GM19023 (cell line): ENCODE data around the gene GFOD2.

Experiments
- ATAC-seq: cut with Tn5 transposase; IDR thresholded peaks from one replicate; pipeline ENCODE4 v1.9.1; 2021; ENCODE audit warnings: mild to moderate bottlenecking, moderate library complexity; ENCODE audit not compliant: unreplicated experiment

GFOD2 gene

GRCh38 chr16:67660564-67661028 is 58.5 kb downstream of the GFOD2 start, which contains the start of gene PARD6A:
Gene PARD6A, plus strand, starts transcription at chr16:67660960. Its CDS starts 79 bp downstream, at chr16:67661039.
- ATAC-seq: peak; percentile 74

- ATAC-seq: peak; percentile 61
These were observed 59.2 kb downstream of the GFOD2 start, which contains the start of gene ACD for GRCh38 chr16:67659675-67660563. Gene ACD, minus strand, starts transcription at chr16:67660260. Its CDS starts 40 bp downstream, at chr16:67660220.

- no peak for ATAC-seq
These were observed 60.1 kb downstream of the GFOD2 start for GRCh38 chr16:67658849-67659674.

- no peak for ATAC-seq
These were observed 61.2 kb downstream of the GFOD2 start for GRCh38 chr16:67657751-67658518.

- no peak for ATAC-seq
These were observed 62.0 kb downstream of the GFOD2 start for GRCh38 chr16:67657017-67657608.

- no peak for ATAC-seq
These were observed 62.6 kb downstream of the GFOD2 start for GRCh38 chr16:67656344-67657016.

- no peak for ATAC-seq
These were observed 63.8 kb downstream of the GFOD2 start for GRCh38 chr16:67655363-67655762.

- ATAC-seq: no peak
These were observed 64.7 kb downstream of the GFOD2 start for GRCh38 chr16:67654403-67654911.

- ATAC-seq: no peak
These were observed 65.2 kb downstream of the GFOD2 start for GRCh38 chr16:67653789-67654402.

- ATAC-seq: no peak
These were observed 65.9 kb downstream of the GFOD2 start for GRCh38 chr16:67653128-67653788.

GRCh38 chr16:67652578-67653127 is 66.5 kb downstream of the GFOD2 start:
- no peak for ATAC-seq

- no peak for ATAC-seq
These were observed 67.3 kb downstream of the GFOD2 start for GRCh38 chr16:67651847-67652246.

- no peak for ATAC-seq
These were observed 68.1 kb downstream of the GFOD2 start for GRCh38 chr16:67651039-67651438.

- ATAC-seq: no peak
These were observed 69.1 kb downstream of the GFOD2 start for GRCh38 chr16:67650023-67650422.

- no peak for ATAC-seq
These were observed 69.6 kb downstream of the GFOD2 start for GRCh38 chr16:67649494-67649931.

- ATAC-seq: no peak
These were observed 70.2 kb downstream of the GFOD2 start for GRCh38 chr16:67648764-67649407.

GRCh38 chr16:67648088-67648763 is 70.9 kb downstream of the GFOD2 start:
- no peak for ATAC-seq
